HCT116 (cell line): Measurements from ENCODE around the gene ERBB4. TPM values are rescaled to one million over a fixed set of nuclear protein-coding genes. Genes with fewer than 3 reads are reported as not detected.

ENCODE experiments used
- ATAC-seq: fragments of 200-7000 bp; cut with Tn5 transposase; 2 replicates; pipeline ENCODE4 v1.9.1; 2020; ENCODE audit warnings: mild to moderate bottlenecking, moderate library complexity
- BruUV-seq: library from RNA; stranded (reverse); fragments of 400-500 nt; replicated peaks from 2 replicates; lab custom pipeline; 2021; lab: Mats Ljungman, UMichigan
- CTCF ChIA-PET: fragments of 300-600 bp; sonication (Branson Sonifier 250); formaldehyde crosslinking; loops from one replicate; lab custom pipeline; 2021; ENCODE audit warnings: antibody characterized with exemption; lab: Charles Lee
- POLR2A ChIA-PET: fragments of 300-600, 350-600 bp; sonication (Branson Sonifier 250); formaldehyde crosslinking; loops from one replicate; lab custom pipeline; 2021; ENCODE audit warnings: antibody characterized with exemption; lab: Charles Lee
- RAD21 ChIA-PET, 2 experiments: fragments of 300-600 bp; sonication (Branson Sonifier 250); formaldehyde crosslinking; loops; one replicate each; lab custom pipeline; 2023; ENCODE audit warnings: low total read pairs in 2 of 2; ENCODE audit not compliant: uncharacterized antibody in 2 of 2, unreplicated experiment in 2 of 2, low non-redundant PET in 1 of 2; lab: Charles Lee
- DNase-seq: peaks from one replicate; pipeline ENCODE4 v3.0.0-alpha.2; 2010; ENCODE audit warnings: low read depth, low spot score
- H2AFZ ChIP-seq: fragments of 200-600 bp; shearing (Covaris generic), sonication (generic); 2 replicates; pipeline ENCODE4 v1.6.1; 2017; ENCODE audit warnings: low read depth, mixed run types, mixed read lengths, antibody characterized with exemption, low read length; ENCODE audit not compliant: poor library complexity, severe bottlenecking
- H3K27ac ChIP-seq: 2 replicates; pipeline ENCODE4 v1.5.1; 2012; ENCODE audit warnings: low read depth, low read length
- H3K27me3 ChIP-seq: fragments of 200-600 bp; sonication (generic); 2 replicates; pipeline ENCODE4 v1.6.1; 2016; ENCODE audit warnings: mixed run types, low read length, mixed read lengths; ENCODE audit not compliant: insufficient read depth
- H3K36me3 ChIP-seq, 2 experiments: fragments of 200-500 bp in 1 of 2; fragments of 200-600 bp in 1 of 2; sonication (Bioruptor generic) in 1 of 2; sonication (generic) in 1 of 2; 2 replicates each; pipeline versions ENCODE4 v1.5.1 to v1.6.1; 2014 to 2016; ENCODE audit warnings: low read length in 2 of 2, inconsistent platforms in 1 of 2, mixed read lengths in 1 of 2, mixed run types in 1 of 2; ENCODE audit not compliant: insufficient read depth in 2 of 2, control insufficient read depth in 1 of 2
- H3K4me1 ChIP-seq, 2 experiments: fragments of 200-600 bp in 1 of 2; sonication (generic) in 1 of 2; 2 replicates each; pipeline versions ENCODE4 v1.5.1 to v1.6.1; 2012 to 2017; ENCODE audit warnings: low read length in 2 of 2, inconsistent platforms in 1 of 2, mild to moderate bottlenecking in 1 of 2, mixed read lengths in 1 of 2, mixed run types in 1 of 2, moderate library complexity in 1 of 2; ENCODE audit not compliant: insufficient read depth in 2 of 2, control insufficient read depth in 1 of 2
- H3K4me2 ChIP-seq: fragments of 200-600 bp; sonication (generic); 2 replicates; pipeline ENCODE4 v1.6.1; 2017; ENCODE audit warnings: mixed run types, low read length, mixed read lengths
- H3K4me3 ChIP-seq, 2 experiments: fragments of 200-600 bp in 1 of 2; sonication (generic) in 1 of 2; replicated peaks in 1 of 2; 2 replicates each; pipeline ENCODE4 v1.5.1; 2011 to 2016; ENCODE audit warnings: low read length in 2 of 2, control low read depth in 1 of 2, low read depth in 1 of 2, mild to moderate bottlenecking in 1 of 2, mixed read lengths in 1 of 2, mixed run types in 1 of 2
- H3K79me2 ChIP-seq: fragments of 200-600 bp; sonication (generic); 2 replicates; pipeline ENCODE4 v1.6.1; 2017; ENCODE audit warnings: mild to moderate bottlenecking, mixed run types, low read length, moderate library complexity, mixed read lengths; ENCODE audit not compliant: insufficient read depth
- H3K9ac ChIP-seq: fragments of 200-600 bp; sonication (generic); 2 replicates; pipeline ENCODE4 v1.6.1; 2016; ENCODE audit warnings: low read length, mixed read lengths
- H3K9me2 ChIP-seq: fragments of 200-600 bp; sonication (generic), shearing (Covaris generic); 2 replicates; pipeline ENCODE4 v1.6.1; 2017; ENCODE audit warnings: mixed run types, mild to moderate bottlenecking, moderate library complexity; ENCODE audit not compliant: insufficient read depth
- H3K9me3 ChIP-seq, 2 experiments: fragments of 200-500 bp in 1 of 2; fragments of 200-600 bp in 1 of 2; sonication (Bioruptor generic) in 1 of 2; sonication (generic) in 1 of 2; 2 replicates each; pipeline ENCODE4 v1.6.1; 2014 to 2017; ENCODE audit warnings: low read length in 2 of 2, mixed read lengths in 2 of 2, inconsistent platforms in 1 of 2, low read depth in 1 of 2, mild to moderate bottlenecking in 1 of 2, mixed run types in 1 of 2, moderate library complexity in 1 of 2; ENCODE audit not compliant: control insufficient read depth in 1 of 2, insufficient read depth in 1 of 2
- H4K20me1 ChIP-seq: fragments of 200-600 bp; sonication (generic), shearing (Covaris generic); 2 replicates; pipeline ENCODE4 v1.6.1; 2017; ENCODE audit warnings: mixed run types, mild to moderate bottlenecking, moderate library complexity; ENCODE audit not compliant: insufficient read depth
- CEBPB ChIP-seq: IDR thresholded peaks from 2 replicates; pipeline ENCODE4 v1.6.1; 2012; ENCODE audit warnings: low read depth
- EZH2 ChIP-seq: fragments of 200-600 bp; sonication (generic); IDR thresholded peaks from 2 replicates; pipeline ENCODE4 v1.6.1; 2017; ENCODE audit warnings: antibody characterized with exemption, mixed run types
- EZH2phosphoT487 ChIP-seq: fragments of 200-600 bp; IDR thresholded peaks from 2 replicates; pipeline ENCODE4 v1.6.1; 2018; ENCODE audit warnings: antibody characterized with exemption, borderline replicate concordance
- FOSL1 ChIP-seq: IDR thresholded peaks from 2 replicates; pipeline ENCODE4 v1.6.1; 2012; ENCODE audit warnings: low read depth
- JUND ChIP-seq: IDR thresholded peaks from 2 replicates; pipeline ENCODE4 v1.6.1; 2012
- POLR2AphosphoS5 ChIP-seq: IDR thresholded peaks from 2 replicates; pipeline ENCODE4 v1.6.1; 2011; ENCODE audit warnings: mild to moderate bottlenecking, low read depth, low read length, moderate library complexity
- SP1 ChIP-seq: IDR thresholded peaks from 2 replicates; pipeline ENCODE4 v1.6.1; 2012; ENCODE audit warnings: low read depth
- SRF ChIP-seq: IDR thresholded peaks from 2 replicates; pipeline ENCODE4 v1.6.1; 2012; ENCODE audit warnings: low read depth
- ZNF274 ChIP-seq: fragments of 200-500 bp; sonication (Bioruptor generic); IDR thresholded peaks from 2 replicates; pipeline ENCODE4 v1.6.1; 2014; ENCODE audit warnings: mild to moderate bottlenecking, low read depth, low read length, inconsistent platforms
- intact Hi-C: fragments of 100-400 bp; cut with micrococcal nuclease; formaldehyde crosslinking; loops from 2 replicates; pipeline ENCODE4 v1.10.0; 2022
- total RNA-seq: library from RNA; stranded (reverse); gene quantifications from one replicate; pipeline ENCODE4 v1.2.1, GENCODE V29; 2021; ENCODE audit not compliant: unreplicated experiment
- TF ChIP-seq, protein P1 (sequence below): IDR thresholded peaks from 2 replicates; pipeline ENCODE4 v1.6.1; 2012
- TF ChIP-seq, protein P2 (sequence below): IDR thresholded peaks from 2 replicates; pipeline ENCODE4 v1.6.1; 2012; ENCODE audit warnings: low read depth
- TF ChIP-seq, protein P3 (sequence below): IDR thresholded peaks from 2 replicates; pipeline ENCODE4 v1.6.1; 2011; ENCODE audit warnings: mild to moderate bottlenecking, low read length, moderate library complexity; ENCODE audit not compliant: insufficient replicate concordance; ENCODE audit errors: extremely low read depth

Gene ERBB4
- total RNA-seq, 1 experiment from 2014 or later: 0.10 TPM

DNA sequence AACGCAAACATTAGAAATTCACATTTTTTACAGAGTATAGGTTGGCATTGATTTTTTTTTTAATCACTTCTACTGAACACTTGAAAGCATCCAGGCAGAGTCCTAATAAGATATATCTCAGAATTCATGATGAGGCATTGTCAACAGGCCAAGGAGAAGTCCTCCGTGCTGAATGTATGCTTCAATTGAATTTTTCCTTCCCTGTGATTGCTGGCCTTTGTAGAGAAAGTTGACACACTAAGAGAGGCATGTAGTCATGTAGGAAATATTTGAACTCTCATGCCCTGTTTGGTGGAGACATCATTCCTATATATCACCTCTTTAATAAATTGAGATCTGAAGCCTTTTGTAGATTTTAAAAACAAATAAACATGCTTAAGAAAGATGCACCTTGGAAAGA lies 1137.3 kb downstream of the ERBB4 start:
- no TSS peak for BruUV-seq
- Histone ChIP-seq H3K9ac (no peak overlapping the region), H3K27ac (no peak overlapping the region), H4K20me1 (no peaks in the 10 kb centered on the region), H3K4me1 (no peaks in the 10 kb centered on the region), H3K9me2 (no peaks in the 10 kb centered on the region), H3K4me2 (no peak overlapping the region), H3K79me2 (no peaks in the 10 kb centered on the region), H3K4me3 (no peak overlapping the region), H2AFZ (no peak overlapping the region), H3K9me3 (no peaks in the 10 kb centered on the region), H3K36me3 (no peaks in the 10 kb centered on the region), H3K27me3 (no peaks in the 10 kb centered on the region)
- intact Hi-C loops: no loop called here
- ChIA-PET POLR2A (no interaction called here), CTCF (no interaction called here), RAD21 (no interaction called here)
- DNase-seq (no peak), ATAC-seq (no peak)
- TF ChIP-seq SRF: no peak
- no peak for TF ChIP-seq POLR2AphosphoS5
- TF ChIP-seq, protein P1, sequence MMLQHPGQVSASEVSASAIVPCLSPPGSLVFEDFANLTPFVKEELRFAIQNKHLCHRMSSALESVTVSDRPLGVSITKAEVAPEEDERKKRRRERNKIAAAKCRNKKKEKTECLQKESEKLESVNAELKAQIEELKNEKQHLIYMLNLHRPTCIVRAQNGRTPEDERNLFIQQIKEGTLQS: no peak
- no peak for TF ChIP-seq FOSL1
- TF ChIP-seq JUND: no peak
- TF ChIP-seq EZH2phosphoT487: no peak
- no peak for TF ChIP-seq EZH2
- no peak for TF ChIP-seq SP1
- no peak for TF ChIP-seq ZNF274
- TF ChIP-seq, protein P2, sequence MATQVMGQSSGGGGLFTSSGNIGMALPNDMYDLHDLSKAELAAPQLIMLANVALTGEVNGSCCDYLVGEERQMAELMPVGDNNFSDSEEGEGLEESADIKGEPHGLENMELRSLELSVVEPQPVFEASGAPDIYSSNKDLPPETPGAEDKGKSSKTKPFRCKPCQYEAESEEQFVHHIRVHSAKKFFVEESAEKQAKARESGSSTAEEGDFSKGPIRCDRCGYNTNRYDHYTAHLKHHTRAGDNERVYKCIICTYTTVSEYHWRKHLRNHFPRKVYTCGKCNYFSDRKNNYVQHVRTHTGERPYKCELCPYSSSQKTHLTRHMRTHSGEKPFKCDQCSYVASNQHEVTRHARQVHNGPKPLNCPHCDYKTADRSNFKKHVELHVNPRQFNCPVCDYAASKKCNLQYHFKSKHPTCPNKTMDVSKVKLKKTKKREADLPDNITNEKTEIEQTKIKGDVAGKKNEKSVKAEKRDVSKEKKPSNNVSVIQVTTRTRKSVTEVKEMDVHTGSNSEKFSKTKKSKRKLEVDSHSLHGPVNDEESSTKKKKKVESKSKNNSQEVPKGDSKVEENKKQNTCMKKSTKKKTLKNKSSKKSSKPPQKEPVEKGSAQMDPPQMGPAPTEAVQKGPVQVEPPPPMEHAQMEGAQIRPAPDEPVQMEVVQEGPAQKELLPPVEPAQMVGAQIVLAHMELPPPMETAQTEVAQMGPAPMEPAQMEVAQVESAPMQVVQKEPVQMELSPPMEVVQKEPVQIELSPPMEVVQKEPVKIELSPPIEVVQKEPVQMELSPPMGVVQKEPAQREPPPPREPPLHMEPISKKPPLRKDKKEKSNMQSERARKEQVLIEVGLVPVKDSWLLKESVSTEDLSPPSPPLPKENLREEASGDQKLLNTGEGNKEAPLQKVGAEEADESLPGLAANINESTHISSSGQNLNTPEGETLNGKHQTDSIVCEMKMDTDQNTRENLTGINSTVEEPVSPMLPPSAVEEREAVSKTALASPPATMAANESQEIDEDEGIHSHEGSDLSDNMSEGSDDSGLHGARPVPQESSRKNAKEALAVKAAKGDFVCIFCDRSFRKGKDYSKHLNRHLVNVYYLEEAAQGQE: no peak
- TF ChIP-seq, protein P3, sequence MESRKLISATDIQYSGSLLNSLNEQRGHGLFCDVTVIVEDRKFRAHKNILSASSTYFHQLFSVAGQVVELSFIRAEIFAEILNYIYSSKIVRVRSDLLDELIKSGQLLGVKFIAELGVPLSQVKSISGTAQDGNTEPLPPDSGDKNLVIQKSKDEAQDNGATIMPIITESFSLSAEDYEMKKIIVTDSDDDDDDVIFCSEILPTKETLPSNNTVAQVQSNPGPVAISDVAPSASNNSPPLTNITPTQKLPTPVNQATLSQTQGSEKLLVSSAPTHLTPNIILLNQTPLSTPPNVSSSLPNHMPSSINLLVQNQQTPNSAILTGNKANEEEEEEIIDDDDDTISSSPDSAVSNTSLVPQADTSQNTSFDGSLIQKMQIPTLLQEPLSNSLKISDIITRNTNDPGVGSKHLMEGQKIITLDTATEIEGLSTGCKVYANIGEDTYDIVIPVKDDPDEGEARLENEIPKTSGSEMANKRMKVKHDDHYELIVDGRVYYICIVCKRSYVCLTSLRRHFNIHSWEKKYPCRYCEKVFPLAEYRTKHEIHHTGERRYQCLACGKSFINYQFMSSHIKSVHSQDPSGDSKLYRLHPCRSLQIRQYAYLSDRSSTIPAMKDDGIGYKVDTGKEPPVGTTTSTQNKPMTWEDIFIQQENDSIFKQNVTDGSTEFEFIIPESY: no peak
- no peak for TF ChIP-seq CEBPB
